Mesodermal cell (in vitro differentiated cells): Measurements from ENCODE around the gene COL11A1.
"Not testable (repeated sequence)": the region's sequence is repeated elsewhere in the genome, so short reads cannot be mapped to it uniquely, and the experiment has no call there.

ENCODE experiments used
- H3K27ac ChIP-seq: 2 replicates; pipeline ENCODE4 v1.7.0; 2013; ENCODE audit warnings: mild to moderate bottlenecking, low read depth, low read length, moderate library complexity; ENCODE audit not compliant: severe bottlenecking
- H3K36me3 ChIP-seq: 2 replicates; pipeline ENCODE4 v1.7.1; 2013; ENCODE audit warnings: mild to moderate bottlenecking, low read length, moderate library complexity; ENCODE audit not compliant: control insufficient read depth, insufficient read depth
- H3K4me1 ChIP-seq: one replicate; pipeline ENCODE4 v1.7.1; 2013; ENCODE audit warnings: mild to moderate bottlenecking, low read length; ENCODE audit not compliant: insufficient read depth, control insufficient read depth, poor library complexity, severe bottlenecking
- H3K4me3 ChIP-seq: 2 replicates; pipeline ENCODE4 v1.7.0; 2013; ENCODE audit warnings: low read length, control low read depth, mild to moderate bottlenecking; ENCODE audit not compliant: insufficient read depth, poor library complexity, severe bottlenecking; ENCODE audit errors: extremely low read depth
- H3K9me3 ChIP-seq: 2 replicates; pipeline ENCODE4 v1.7.1; 2013; ENCODE audit warnings: mild to moderate bottlenecking, low read length, moderate library complexity; ENCODE audit not compliant: control insufficient read depth
- WGBS, 2 experiments: methylation state at CpG; one replicate each; pipeline ENCODE4 v1.1.5; 2013; ENCODE audit warnings: missing lambda C conversion rate in 2 of 2; ENCODE audit not compliant: insufficient coverage in 2 of 2; 5-methylcytosine and 5-hydroxymethylcytosine counted together

COL11A1 gene

DNA sequence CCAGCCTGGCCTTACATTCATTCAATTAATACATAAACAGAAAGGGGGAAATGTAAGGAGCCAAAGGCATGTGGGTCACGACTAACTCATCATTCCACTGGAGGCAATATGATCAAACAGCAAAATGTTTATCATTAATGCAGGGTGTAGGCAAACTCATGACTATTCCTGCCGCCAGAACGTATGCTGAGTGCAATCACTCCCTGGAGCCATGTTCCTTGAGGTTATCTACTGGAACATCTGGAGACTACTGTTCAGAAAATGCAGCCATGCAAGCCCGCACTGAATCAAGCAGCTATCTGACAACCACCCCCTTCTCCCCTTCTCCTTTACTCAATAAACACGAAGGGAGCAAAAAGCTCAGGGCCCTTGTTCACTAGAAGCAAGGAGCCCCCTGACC lies 267.6 kb downstream of the COL11A1 start:
- H3K27ac ChIP-seq, result no peak overlapping the region
- H3K4me3 ChIP-seq, result no peak overlapping the region
- no peaks in the 10 kb centered on the region for H3K9me3 ChIP-seq
- WGBS, 2 experiments, result 88 to 96% methylated on average over 4 of the region's 5 CpGs
- H3K36me3 ChIP-seq, result no peaks in the 10 kb centered on the region
- no peaks in the 10 kb centered on the region for H3K4me1 ChIP-seq

DNA sequence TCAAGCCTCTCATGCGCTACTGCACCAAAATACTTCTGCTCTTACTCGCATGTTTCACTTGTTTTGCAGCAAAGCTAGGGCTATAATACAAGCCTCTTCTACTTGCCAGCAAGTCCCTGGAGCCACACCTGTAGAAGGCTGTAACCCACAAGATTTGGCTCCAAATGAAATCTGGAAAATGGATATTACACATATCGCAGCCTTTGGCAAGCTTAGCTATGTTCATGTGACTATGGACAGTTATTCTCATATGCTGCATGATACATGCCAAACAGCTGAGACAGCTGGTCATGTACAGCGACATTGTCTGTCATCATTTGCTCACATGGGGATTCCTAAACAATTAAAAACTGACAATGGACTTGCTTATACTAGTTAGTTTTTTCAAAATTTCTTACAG lies 270.3 kb downstream of the COL11A1 start:
- no peaks in the 10 kb centered on the region for H3K9me3 ChIP-seq
- no peak overlapping the region for H3K27ac ChIP-seq
- 97 to 100% methylated on average over 3 to 4 of the region's 4 CpGs for WGBS, 2 experiments
- H3K4me1 ChIP-seq, result peaks cover 6% of the 10 kb centered on the region
- no peaks in the 10 kb centered on the region for H3K36me3 ChIP-seq
- H3K4me3 ChIP-seq, result no peak overlapping the region

DNA sequence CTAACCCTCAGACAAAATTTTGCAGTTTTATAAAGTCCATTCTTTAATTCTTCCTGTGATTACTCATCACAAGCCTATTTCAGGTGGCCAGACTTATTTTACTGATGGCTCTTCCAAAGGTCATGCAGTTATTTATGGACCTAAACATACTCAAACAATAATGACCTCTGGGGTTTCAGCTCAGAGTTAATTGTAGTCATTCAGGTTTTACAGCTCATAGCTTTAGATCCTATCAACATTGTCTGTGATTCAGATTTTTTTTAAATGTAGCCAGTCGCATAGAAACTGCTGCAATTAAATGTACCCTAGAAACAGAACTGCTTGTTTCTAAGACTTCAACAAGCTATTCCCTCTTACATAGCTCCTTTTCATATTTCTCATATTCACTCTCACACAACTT lies 270.8 kb downstream of the COL11A1 start:
- H3K4me3 ChIP-seq, result no peak overlapping the region
- no peaks in the 10 kb centered on the region for H3K36me3 ChIP-seq
- 86 to 100% methylated on average over 1 of the region's 1 CpG for WGBS, 2 experiments
- peaks cover 6% of the 10 kb centered on the region for H3K4me1 ChIP-seq
- no peak overlapping the region for H3K27ac ChIP-seq
- H3K9me3 ChIP-seq, result no peaks in the 10 kb centered on the region

DNA sequence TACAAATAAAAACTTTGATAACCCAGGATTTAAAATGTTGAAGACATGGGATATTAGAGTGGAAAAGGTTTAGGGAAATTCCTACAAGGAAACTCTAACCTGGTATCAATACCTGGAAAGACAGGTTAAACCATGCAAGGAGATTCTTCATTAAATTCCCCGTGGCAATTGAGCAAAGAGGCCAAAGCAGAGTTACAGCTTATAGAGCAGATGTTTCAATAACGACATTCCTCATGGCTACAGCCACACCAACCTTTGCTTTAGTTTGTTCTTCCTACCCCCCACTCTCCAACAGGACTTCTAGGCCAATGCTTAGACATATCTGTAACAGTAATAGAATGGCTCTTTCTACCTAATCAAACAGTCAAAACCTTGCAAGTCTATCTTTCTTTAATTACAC lies 271.3 kb downstream of the COL11A1 start:
- no peaks in the 10 kb centered on the region for H3K36me3 ChIP-seq
- H3K27ac ChIP-seq, result no peak overlapping the region
- H3K4me1 ChIP-seq, result peaks cover 6% of the 10 kb centered on the region
- no peaks in the 10 kb centered on the region for H3K9me3 ChIP-seq
- no peak overlapping the region for H3K4me3 ChIP-seq
- 87 to 89% methylated on average over 1 to 2 of the region's 2 CpGs for WGBS, 2 experiments

DNA sequence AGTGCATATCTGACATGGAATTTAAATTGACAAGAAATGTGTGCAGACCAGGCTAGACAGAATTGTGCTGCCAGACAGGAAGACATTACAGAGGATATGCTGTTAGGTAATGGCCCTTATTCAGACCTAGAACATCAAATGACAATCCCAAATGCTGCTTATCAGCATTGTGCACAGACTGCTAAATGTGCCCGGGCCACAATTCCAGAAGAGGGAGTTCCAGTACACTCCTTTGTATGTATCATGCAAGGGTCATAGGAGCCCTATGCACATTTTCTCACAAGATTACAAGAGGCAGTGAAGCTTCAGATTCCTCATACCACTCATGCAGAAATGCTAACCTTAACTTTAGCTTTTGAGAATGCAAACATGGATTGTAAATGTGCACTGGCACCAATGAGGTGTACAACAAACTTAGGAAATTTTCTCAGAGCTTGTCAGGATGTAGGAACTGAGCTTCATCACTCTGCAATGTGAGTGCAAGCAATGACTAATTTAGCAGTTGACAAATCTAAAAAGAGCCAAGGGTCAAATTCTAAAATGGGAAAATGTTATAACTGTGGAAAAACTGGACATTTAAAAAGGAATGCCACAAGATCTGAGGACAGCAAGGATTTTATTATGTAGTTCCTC lies 273.5 kb downstream of the COL11A1 start:
- Histone ChIP-seq H3K4me3 (no peak overlapping the region), H3K27ac (peak overlapping the region; percentile 23), H3K9me3 (no peaks in the 10 kb centered on the region), H3K4me1 (peaks cover 6% of the 10 kb centered on the region), H3K36me3 (no peaks in the 10 kb centered on the region)
- WGBS, 2 experiments, result 83 to 100% methylated on average over 1 of the region's 1 CpG

DNA sequence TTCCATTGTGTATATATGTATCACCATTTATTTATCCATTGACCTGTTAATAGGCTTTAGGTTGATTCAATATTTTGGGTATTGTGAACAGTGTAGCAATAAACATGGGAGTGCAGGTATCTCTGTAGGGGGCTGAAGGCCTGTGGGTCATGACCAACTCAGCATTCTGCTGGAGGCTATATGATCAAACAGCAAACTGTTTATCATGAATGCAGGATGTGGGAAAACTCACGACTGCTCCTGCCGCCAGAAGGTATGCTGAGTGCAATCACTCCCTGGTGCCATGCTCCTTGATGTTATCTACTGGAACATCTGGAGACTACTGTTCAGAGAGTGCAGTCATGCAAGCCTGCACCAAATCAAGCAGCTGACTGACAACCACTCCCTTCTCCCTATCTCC lies 275.2 kb downstream of the COL11A1 start:
- peak overlapping the region; percentile 72 for H3K27ac ChIP-seq
- 76 to 88% methylated on average over 2 of the region's 2 CpGs for WGBS, 2 experiments
- H3K4me3 ChIP-seq, result no peak overlapping the region
- no peaks in the 10 kb centered on the region for H3K36me3 ChIP-seq
- peaks cover 6% of the 10 kb centered on the region for H3K4me1 ChIP-seq
- H3K9me3 ChIP-seq, result no peaks in the 10 kb centered on the region

DNA sequence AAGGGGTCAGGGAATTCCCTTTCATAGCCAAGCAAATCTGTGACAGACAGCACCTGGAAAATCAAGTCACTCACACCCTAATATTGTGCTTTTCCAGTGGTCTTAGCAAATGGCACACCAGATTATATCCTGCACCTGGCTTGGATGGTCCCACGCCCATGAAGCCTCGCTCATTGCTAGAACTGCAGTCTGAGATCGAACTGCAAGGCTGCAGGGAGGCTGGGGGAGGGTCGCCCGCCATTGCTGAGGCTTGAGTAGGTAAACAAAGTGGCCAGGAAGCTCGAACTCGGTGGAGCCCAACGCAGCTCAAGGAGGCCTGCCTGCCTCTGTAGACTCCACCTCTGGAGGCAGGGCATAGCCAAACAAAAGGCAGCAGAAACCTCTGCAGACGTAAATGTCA lies 281.6 kb downstream of the COL11A1 start:
- H3K36me3 ChIP-seq, H3K9me3 ChIP-seq, H3K4me1 ChIP-seq, H3K4me3 ChIP-seq, H3K27ac ChIP-seq: not testable (repeated sequence)
- WGBS, 2 experiments, result 82 to 88% methylated on average over 8 to 9 of the region's 9 CpGs
